B cell (primary cell): ENCODE results near the gene THAP5.

Source experiments
- CTCF ChIP-seq: fragments of 200-600 bp; IDR thresholded peaks from one replicate; pipeline ENCODE4 v1.8.0; 2022; ENCODE audit warnings: antibody characterized with exemption, mild to moderate bottlenecking
- EZH2 ChIP-seq: IDR thresholded peaks from 2 replicates; pipeline ENCODE4 v1.6.1; 2012; ENCODE audit warnings: borderline replicate concordance, low read depth, mild to moderate bottlenecking, moderate library complexity, low read length; ENCODE audit not compliant: insufficient read depth, poor library complexity, severe bottlenecking

GRCh38 chr7:108569381-108570145, at the start of gene THAP5, which contains the start of gene DNAJB9:
- TF ChIP-seq CTCF: no peak
- TF ChIP-seq EZH2: no peak
